Liver (tissue), 3 donors: ENCODE data around the gene DNAJC15.
"Not testable (repeated sequence)": the region's sequence is repeated elsewhere in the genome, so short reads cannot be mapped to it uniquely, and the experiment has no call there.

Experiments
- FOXA1 ChIP-seq: IDR thresholded peaks from 2 replicates; pipeline ENCODE4 v1.6.1; 2016; ENCODE audit warnings: antibody characterized with exemption
- FOXA2 ChIP-seq: IDR thresholded peaks from 2 replicates; pipeline ENCODE4 v1.6.1; 2016; ENCODE audit warnings: antibody characterized with exemption
- HNF4A ChIP-seq, 2 donors: conservative IDR thresholded peaks; 2 replicates each; pipeline ENCODE4 v1.6.1; 2016; ENCODE audit warnings: antibody characterized with exemption in 2 of 2, mild to moderate bottlenecking in 2 of 2
- RAD21 ChIP-seq, 2 donors: IDR thresholded peaks; 2 replicates each; pipeline ENCODE4 v1.6.1; 2016; ENCODE audit warnings: antibody characterized with exemption in 2 of 2, mild to moderate bottlenecking in 2 of 2
- TAF1 ChIP-seq: conservative IDR thresholded peaks from 2 replicates; pipeline ENCODE4 v1.6.1; 2016; ENCODE audit warnings: antibody characterized with exemption, mild to moderate bottlenecking
- YY1 ChIP-seq: IDR thresholded peaks from 2 replicates; pipeline ENCODE4 v1.6.1; 2016; ENCODE audit warnings: antibody characterized with exemption, mild to moderate bottlenecking
- TF ChIP-seq, protein P1 (sequence below): fragments of 150-350 bp; IDR thresholded peaks from 2 replicates; pipeline ENCODE4 v1.5.1; 2017; ENCODE audit warnings: improper control_type of control experiment, low read depth, low read length; ENCODE audit not compliant: missing input control
- TF ChIP-seq, protein P2 (sequence below): IDR thresholded peaks from 2 replicates; pipeline ENCODE4 v1.6.1; 2016; ENCODE audit warnings: antibody characterized with exemption, mild to moderate bottlenecking
- TF ChIP-seq, protein P3 (sequence below): IDR thresholded peaks from 2 replicates; pipeline ENCODE4 v1.6.1; 2016; ENCODE audit warnings: antibody characterized with exemption
- TF ChIP-seq, protein P4 (sequence below): IDR thresholded peaks from 2 replicates; pipeline ENCODE4 v1.6.1; 2016; ENCODE audit warnings: antibody characterized with exemption
- donor health status: healthy.
- donor health status: healthy.

GRCh38 chr13:43060806-43061205, 37.4 kb downstream of the DNAJC15 start:
- TF ChIP-seq, protein P1, sequence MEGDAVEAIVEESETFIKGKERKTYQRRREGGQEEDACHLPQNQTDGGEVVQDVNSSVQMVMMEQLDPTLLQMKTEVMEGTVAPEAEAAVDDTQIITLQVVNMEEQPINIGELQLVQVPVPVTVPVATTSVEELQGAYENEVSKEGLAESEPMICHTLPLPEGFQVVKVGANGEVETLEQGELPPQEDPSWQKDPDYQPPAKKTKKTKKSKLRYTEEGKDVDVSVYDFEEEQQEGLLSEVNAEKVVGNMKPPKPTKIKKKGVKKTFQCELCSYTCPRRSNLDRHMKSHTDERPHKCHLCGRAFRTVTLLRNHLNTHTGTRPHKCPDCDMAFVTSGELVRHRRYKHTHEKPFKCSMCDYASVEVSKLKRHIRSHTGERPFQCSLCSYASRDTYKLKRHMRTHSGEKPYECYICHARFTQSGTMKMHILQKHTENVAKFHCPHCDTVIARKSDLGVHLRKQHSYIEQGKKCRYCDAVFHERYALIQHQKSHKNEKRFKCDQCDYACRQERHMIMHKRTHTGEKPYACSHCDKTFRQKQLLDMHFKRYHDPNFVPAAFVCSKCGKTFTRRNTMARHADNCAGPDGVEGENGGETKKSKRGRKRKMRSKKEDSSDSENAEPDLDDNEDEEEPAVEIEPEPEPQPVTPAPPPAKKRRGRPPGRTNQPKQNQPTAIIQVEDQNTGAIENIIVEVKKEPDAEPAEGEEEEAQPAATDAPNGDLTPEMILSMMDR = not testable (repeated sequence)
- not testable (repeated sequence) for TF ChIP-seq FOXA2; FOXA1; YY1; RAD21 (IDR thresholded peaks at IDR 0.05); HNF4A (conservative IDR thresholded peaks at IDR 0.05); TAF1
- TF ChIP-seq, protein P2, sequence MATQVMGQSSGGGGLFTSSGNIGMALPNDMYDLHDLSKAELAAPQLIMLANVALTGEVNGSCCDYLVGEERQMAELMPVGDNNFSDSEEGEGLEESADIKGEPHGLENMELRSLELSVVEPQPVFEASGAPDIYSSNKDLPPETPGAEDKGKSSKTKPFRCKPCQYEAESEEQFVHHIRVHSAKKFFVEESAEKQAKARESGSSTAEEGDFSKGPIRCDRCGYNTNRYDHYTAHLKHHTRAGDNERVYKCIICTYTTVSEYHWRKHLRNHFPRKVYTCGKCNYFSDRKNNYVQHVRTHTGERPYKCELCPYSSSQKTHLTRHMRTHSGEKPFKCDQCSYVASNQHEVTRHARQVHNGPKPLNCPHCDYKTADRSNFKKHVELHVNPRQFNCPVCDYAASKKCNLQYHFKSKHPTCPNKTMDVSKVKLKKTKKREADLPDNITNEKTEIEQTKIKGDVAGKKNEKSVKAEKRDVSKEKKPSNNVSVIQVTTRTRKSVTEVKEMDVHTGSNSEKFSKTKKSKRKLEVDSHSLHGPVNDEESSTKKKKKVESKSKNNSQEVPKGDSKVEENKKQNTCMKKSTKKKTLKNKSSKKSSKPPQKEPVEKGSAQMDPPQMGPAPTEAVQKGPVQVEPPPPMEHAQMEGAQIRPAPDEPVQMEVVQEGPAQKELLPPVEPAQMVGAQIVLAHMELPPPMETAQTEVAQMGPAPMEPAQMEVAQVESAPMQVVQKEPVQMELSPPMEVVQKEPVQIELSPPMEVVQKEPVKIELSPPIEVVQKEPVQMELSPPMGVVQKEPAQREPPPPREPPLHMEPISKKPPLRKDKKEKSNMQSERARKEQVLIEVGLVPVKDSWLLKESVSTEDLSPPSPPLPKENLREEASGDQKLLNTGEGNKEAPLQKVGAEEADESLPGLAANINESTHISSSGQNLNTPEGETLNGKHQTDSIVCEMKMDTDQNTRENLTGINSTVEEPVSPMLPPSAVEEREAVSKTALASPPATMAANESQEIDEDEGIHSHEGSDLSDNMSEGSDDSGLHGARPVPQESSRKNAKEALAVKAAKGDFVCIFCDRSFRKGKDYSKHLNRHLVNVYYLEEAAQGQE = not testable (repeated sequence)
- TF ChIP-seq, protein P3, sequence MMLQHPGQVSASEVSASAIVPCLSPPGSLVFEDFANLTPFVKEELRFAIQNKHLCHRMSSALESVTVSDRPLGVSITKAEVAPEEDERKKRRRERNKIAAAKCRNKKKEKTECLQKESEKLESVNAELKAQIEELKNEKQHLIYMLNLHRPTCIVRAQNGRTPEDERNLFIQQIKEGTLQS = not testable (repeated sequence)
- TF ChIP-seq, protein P4, sequence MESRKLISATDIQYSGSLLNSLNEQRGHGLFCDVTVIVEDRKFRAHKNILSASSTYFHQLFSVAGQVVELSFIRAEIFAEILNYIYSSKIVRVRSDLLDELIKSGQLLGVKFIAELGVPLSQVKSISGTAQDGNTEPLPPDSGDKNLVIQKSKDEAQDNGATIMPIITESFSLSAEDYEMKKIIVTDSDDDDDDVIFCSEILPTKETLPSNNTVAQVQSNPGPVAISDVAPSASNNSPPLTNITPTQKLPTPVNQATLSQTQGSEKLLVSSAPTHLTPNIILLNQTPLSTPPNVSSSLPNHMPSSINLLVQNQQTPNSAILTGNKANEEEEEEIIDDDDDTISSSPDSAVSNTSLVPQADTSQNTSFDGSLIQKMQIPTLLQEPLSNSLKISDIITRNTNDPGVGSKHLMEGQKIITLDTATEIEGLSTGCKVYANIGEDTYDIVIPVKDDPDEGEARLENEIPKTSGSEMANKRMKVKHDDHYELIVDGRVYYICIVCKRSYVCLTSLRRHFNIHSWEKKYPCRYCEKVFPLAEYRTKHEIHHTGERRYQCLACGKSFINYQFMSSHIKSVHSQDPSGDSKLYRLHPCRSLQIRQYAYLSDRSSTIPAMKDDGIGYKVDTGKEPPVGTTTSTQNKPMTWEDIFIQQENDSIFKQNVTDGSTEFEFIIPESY = not testable (repeated sequence)
